ENCODE measurements around the gene IPO9.
"Not testable (repeated sequence)": the region's sequence is repeated elsewhere in the genome, so short reads cannot be mapped to it uniquely, and the experiment has no call there.

IPO9 gene

GRCh38 chr1:201847150-201847549 lies 18.2 kb downstream of the IPO9 start:
- Mint-ChIP-seq H3K4me1 (ENCODE audit: low read depth) (peaks cover 12% of the 10 kb centered on the region), H3K27ac (no peak overlapping the region), H3K27me3 (no peaks in the 10 kb centered on the region), H3K9me3 (no peaks in the 10 kb centered on the region), H3K36me3 (ENCODE audit: low read depth) (peaks cover 46% of the 10 kb centered on the region), H3K4me3 (no peak overlapping the region)
- intact Hi-C loops (cut with micrococcal nuclease): no loop called here

- H3K27me3 Mint-ChIP-seq: no peaks in the 10 kb centered on the region
- H3K36me3 Mint-ChIP-seq (ENCODE audit: low read depth): peaks cover 57% of the 10 kb centered on the region
- H3K9me3 Mint-ChIP-seq: no peaks in the 10 kb centered on the region
- H3K4me3 Mint-ChIP-seq: no peak overlapping the region
- no peak overlapping the region for H3K27ac Mint-ChIP-seq
- H3K4me1 Mint-ChIP-seq (ENCODE audit: low read depth): peaks cover 2% of the 10 kb centered on the region
- intact Hi-C loops (cut with micrococcal nuclease): no loop called here
Observed at GRCh38 chr1:201848230-201848629, 19.3 kb downstream of the IPO9 start.

GRCh38 chr1:201849372-201850052 lies 20.6 kb downstream of the IPO9 start:
- H3K27me3 Mint-ChIP-seq: no peaks in the 10 kb centered on the region
- H3K9me3 Mint-ChIP-seq: no peaks in the 10 kb centered on the region
- no peaks in the 10 kb centered on the region for H3K4me1 Mint-ChIP-seq (ENCODE audit: low read depth)
- no peak overlapping the region for H3K27ac Mint-ChIP-seq
- H3K36me3 Mint-ChIP-seq (ENCODE audit: low read depth): peaks cover 70% of the 10 kb centered on the region
- intact Hi-C loops (cut with micrococcal nuclease): no loop called here
- H3K4me3 Mint-ChIP-seq: no peak overlapping the region

GRCh38 chr1:201850053-201850397 lies 21.1 kb downstream of the IPO9 start:
- intact Hi-C loops (cut with micrococcal nuclease): no loop called here
- H3K27ac Mint-ChIP-seq: no peak overlapping the region
- H3K4me1 Mint-ChIP-seq (ENCODE audit: low read depth): no peaks in the 10 kb centered on the region
- H3K9me3 Mint-ChIP-seq: no peaks in the 10 kb centered on the region
- H3K36me3 Mint-ChIP-seq (ENCODE audit: low read depth): peaks cover 75% of the 10 kb centered on the region
- no peak overlapping the region for H3K4me3 Mint-ChIP-seq
- H3K27me3 Mint-ChIP-seq: no peaks in the 10 kb centered on the region

- no peak overlapping the region for H3K27ac Mint-ChIP-seq
- H3K4me1 Mint-ChIP-seq (ENCODE audit: low read depth): no peaks in the 10 kb centered on the region
- H3K27me3 Mint-ChIP-seq: no peaks in the 10 kb centered on the region
- H3K36me3 Mint-ChIP-seq (ENCODE audit: low read depth): peaks cover 89% of the 10 kb centered on the region
- H3K9me3 Mint-ChIP-seq: no peaks in the 10 kb centered on the region
- no peak overlapping the region for H3K4me3 Mint-ChIP-seq
- intact Hi-C loops (cut with micrococcal nuclease): no loop called here
Observed at GRCh38 chr1:201851949-201852348, 23.0 kb downstream of the IPO9 start.

GRCh38 chr1:201856722-201857121 lies 27.8 kb downstream of the IPO9 start:
- H3K4me1 Mint-ChIP-seq (ENCODE audit: low read depth): not testable (repeated sequence)
- peaks cover 91% of the 10 kb centered on the region for H3K36me3 Mint-ChIP-seq (ENCODE audit: low read depth)

GRCh38 chr1:201859424-201859823 lies 30.5 kb downstream of the IPO9 start:
- no peak overlapping the region for H3K27ac Mint-ChIP-seq
- H3K4me1 Mint-ChIP-seq (ENCODE audit: low read depth): no peaks in the 10 kb centered on the region
- H3K36me3 Mint-ChIP-seq (ENCODE audit: low read depth): peaks cover 88% of the 10 kb centered on the region
- H3K27me3 Mint-ChIP-seq: no peaks in the 10 kb centered on the region
- no peak overlapping the region for H3K4me3 Mint-ChIP-seq
- H3K9me3 Mint-ChIP-seq: no peaks in the 10 kb centered on the region
- intact Hi-C loops (cut with micrococcal nuclease): no loop called here

More at GRCh38 chr1:201856722-201857121, 27.8 kb downstream of the IPO9 start:
- H3K27ac Mint-ChIP-seq; H3K4me3 Mint-ChIP-seq; H3K27me3 Mint-ChIP-seq; intact Hi-C loops (cut with micrococcal nuclease); H3K9me3 Mint-ChIP-seq: not testable (repeated sequence)

- Mint-ChIP-seq H3K4me1 (ENCODE audit: low read depth) (no peaks in the 10 kb centered on the region), H3K27ac (no peak overlapping the region), H3K36me3 (ENCODE audit: low read depth) (peaks cover 84% of the 10 kb centered on the region), H3K4me3 (no peak overlapping the region), H3K27me3 (no peaks in the 10 kb centered on the region), H3K9me3 (no peaks in the 10 kb centered on the region)
- intact Hi-C loops (cut with micrococcal nuclease): no loop called here
Observed at GRCh38 chr1:201861448-201861847, 32.5 kb downstream of the IPO9 start.

GRCh38 chr1:201870397-201870796 lies 41.4 kb downstream of the IPO9 start:
- H3K4me3 Mint-ChIP-seq: no peak overlapping the region
- no peak overlapping the region for H3K27ac Mint-ChIP-seq
- no peaks in the 10 kb centered on the region for H3K4me1 Mint-ChIP-seq (ENCODE audit: low read depth)
- H3K27me3 Mint-ChIP-seq: no peaks in the 10 kb centered on the region
- peaks cover 95% of the 10 kb centered on the region for H3K36me3 Mint-ChIP-seq (ENCODE audit: low read depth)
- intact Hi-C loops (cut with micrococcal nuclease): no loop called here
- H3K9me3 Mint-ChIP-seq: no peaks in the 10 kb centered on the region

GRCh38 chr1:201874672-201875071 lies 45.7 kb downstream of the IPO9 start:
- Mint-ChIP-seq H3K4me3 (no peak overlapping the region), H3K4me1 (ENCODE audit: low read depth) (no peaks in the 10 kb centered on the region), H3K27ac (no peak overlapping the region), H3K27me3 (no peaks in the 10 kb centered on the region), H3K9me3 (no peaks in the 10 kb centered on the region), H3K36me3 (ENCODE audit: low read depth) (peaks cover 82% of the 10 kb centered on the region)
- intact Hi-C loops (cut with micrococcal nuclease): no loop called here

- peaks cover 65% of the 10 kb centered on the region for H3K36me3 Mint-ChIP-seq (ENCODE audit: low read depth)
Observed at GRCh38 chr1:201876148-201876818, 47.3 kb downstream of the IPO9 start.

GRCh38 chr1:201877877-201878401 lies 49.0 kb downstream of the IPO9 start:
- intact Hi-C loops (cut with micrococcal nuclease): loop anchor here (1.0 kb wide), 1 partner anchor 94 kb away; no protein-coding TSS in a partner anchor

More at GRCh38 chr1:201876148-201876818, 47.3 kb downstream of the IPO9 start:
- no peak overlapping the region for H3K4me3 Mint-ChIP-seq
- no peaks in the 10 kb centered on the region for H3K9me3 Mint-ChIP-seq
- intact Hi-C loops (cut with micrococcal nuclease): no loop called here
- no peaks in the 10 kb centered on the region for H3K27me3 Mint-ChIP-seq
- H3K4me1 Mint-ChIP-seq (ENCODE audit: low read depth): peaks cover 12% of the 10 kb centered on the region
- H3K27ac Mint-ChIP-seq: no peak overlapping the region

GRCh38 chr1:201880928-201881571 lies 52.1 kb downstream of the IPO9 start:
- intact Hi-C loops (cut with micrococcal nuclease): loop anchor here (5.0 kb wide), 1 partner anchor 339 kb away; no protein-coding TSS in a partner anchor
- Mint-ChIP-seq H3K27ac (peak overlapping the region; percentile 75), H3K36me3 (ENCODE audit: low read depth) (peaks cover 18% of the 10 kb centered on the region), H3K4me1 (ENCODE audit: low read depth) (peaks cover 47% of the 10 kb centered on the region), H3K9me3 (no peaks in the 10 kb centered on the region), H3K27me3 (peaks cover 7% of the 10 kb centered on the region), H3K4me3 (no peak overlapping the region)

More at GRCh38 chr1:201877877-201878401, 49.0 kb downstream of the IPO9 start:
- Mint-ChIP-seq H3K4me3 (no peak overlapping the region), H3K27me3 (no peaks in the 10 kb centered on the region), H3K36me3 (ENCODE audit: low read depth) (peaks cover 49% of the 10 kb centered on the region), H3K9me3 (no peaks in the 10 kb centered on the region), H3K4me1 (ENCODE audit: low read depth) (peaks cover 21% of the 10 kb centered on the region), H3K27ac (no peak overlapping the region)

GRCh38 chr1:201881617-201882016 lies 52.7 kb downstream of the IPO9 start:
- Mint-ChIP-seq H3K4me3 (no peak overlapping the region), H3K27me3 (peaks cover 9% of the 10 kb centered on the region), H3K9me3 (no peaks in the 10 kb centered on the region), H3K4me1 (ENCODE audit: low read depth) (peaks cover 47% of the 10 kb centered on the region), H3K27ac (peak overlapping the region; percentile 75), H3K36me3 (ENCODE audit: low read depth) (peaks cover 12% of the 10 kb centered on the region)
- intact Hi-C loops (cut with micrococcal nuclease): loop anchor here (1.0 to 5.0 kb wide), 2 partner anchors 74 to 339 kb away; partner anchors contain the start of gene TIMM17A
